Measurements from ENCODE around the gene GPR89B. TPM values are rescaled to one million over a fixed set of nuclear protein-coding genes. Genes with fewer than 3 reads are reported as not detected.

The GPR89B gene
- polyA plus RNA-seq, 1 donor (not counting 4 experiments of a cell fraction or from before 2014, with no cell fraction given), result 34.0 TPM

- Histone ChIP-seq H3K27ac (ENCODE audit: control insufficient read depth, insufficient read depth, low read length) (no peak overlapping the region), H3K4me3 (ENCODE audit: control insufficient read depth in 2 of 3, extremely low read depth in 1 of 3, insufficient read depth in 2 of 3, low read depth in 1 of 3, low read length in 3 of 3) (no peak overlapping the region)
- FAIRE-seq, result peak; percentile 41
These were observed 35.4 kb upstream of the GPR89B start for GRCh38 chr1:147892731-147893214.

DNA sequence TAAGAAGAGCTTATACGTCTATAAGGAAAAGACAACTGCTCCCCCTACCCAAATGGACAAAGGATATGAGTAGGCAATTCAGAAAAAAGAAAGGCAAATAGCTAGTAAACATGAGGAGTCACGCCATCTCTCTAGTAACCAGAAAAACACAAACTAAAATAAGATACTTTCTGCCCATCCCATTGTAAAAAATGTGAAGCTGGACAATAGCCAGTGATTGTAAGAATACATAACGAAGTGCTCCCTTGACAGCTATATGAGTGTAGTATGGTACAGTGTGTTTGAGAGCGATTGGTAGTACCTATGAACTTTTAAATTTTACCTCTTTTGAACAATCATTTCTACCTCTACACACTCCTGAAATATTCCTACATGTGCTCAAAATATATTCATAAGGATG is 33.1 kb upstream of the GPR89B start:
- H3K9me3 ChIP-seq (ENCODE audit: control insufficient read depth, low read depth, low read length), result no peaks in the 10 kb centered on the region
- no peak overlapping the region for H3K27ac ChIP-seq (ENCODE audit: control insufficient read depth, insufficient read depth, low read length)
- H2AFZ ChIP-seq (ENCODE audit: control insufficient read depth, low read length), result no peak overlapping the region
- H3K4me3 ChIP-seq (ENCODE audit: control insufficient read depth in 2 of 3, extremely low read depth in 1 of 3, insufficient read depth in 2 of 3, low read depth in 1 of 3, low read length in 3 of 3), result no peak overlapping the region
- DNase-seq (ENCODE audit: low read depth, low spot score) (no peak), FAIRE-seq (no peak)
- H3K79me2 ChIP-seq (ENCODE audit: control insufficient read depth, insufficient read depth, low read length), result no peaks in the 10 kb centered on the region
- dilution Hi-C loops (cut with MboI; ENCODE audit: extremely low pct_ligation_motif_present, low sequenced_read_pairs), result loop anchor here (25.0 kb wide), 1 partner anchor 158 kb away; no protein-coding TSS in a partner anchor
- no peak overlapping the region for H3K4me2 ChIP-seq (ENCODE audit: control insufficient read depth, extremely low read depth, insufficient read depth, low read depth, low read length)
- H3K9me1 ChIP-seq (ENCODE audit: control insufficient read depth, extremely low read depth, insufficient read depth, low read length), result no peaks in the 10 kb centered on the region
- H3K36me3 ChIP-seq (ENCODE audit: control insufficient read depth in 2 of 2, extremely low read depth in 1 of 2, insufficient read depth in 2 of 2, low read length in 2 of 2), result no peaks in the 10 kb centered on the region
- no peak overlapping the region for H3K9ac ChIP-seq (ENCODE audit: control insufficient read depth, extremely low read depth, insufficient read depth, low read length)
- no peaks in the 10 kb centered on the region for H3K27me3 ChIP-seq (ENCODE audit: control insufficient read depth, extremely low read depth, insufficient read depth, low read length)
- H4K20me1 ChIP-seq (ENCODE audit: control insufficient read depth, extremely low read depth, insufficient read depth, low read length), result no peaks in the 10 kb centered on the region
- peaks cover 8% of the 10 kb centered on the region for H3K4me1 ChIP-seq (ENCODE audit: control insufficient read depth, extremely low read depth, insufficient read depth, low read length)
- TF ChIP-seq, protein P1, sequence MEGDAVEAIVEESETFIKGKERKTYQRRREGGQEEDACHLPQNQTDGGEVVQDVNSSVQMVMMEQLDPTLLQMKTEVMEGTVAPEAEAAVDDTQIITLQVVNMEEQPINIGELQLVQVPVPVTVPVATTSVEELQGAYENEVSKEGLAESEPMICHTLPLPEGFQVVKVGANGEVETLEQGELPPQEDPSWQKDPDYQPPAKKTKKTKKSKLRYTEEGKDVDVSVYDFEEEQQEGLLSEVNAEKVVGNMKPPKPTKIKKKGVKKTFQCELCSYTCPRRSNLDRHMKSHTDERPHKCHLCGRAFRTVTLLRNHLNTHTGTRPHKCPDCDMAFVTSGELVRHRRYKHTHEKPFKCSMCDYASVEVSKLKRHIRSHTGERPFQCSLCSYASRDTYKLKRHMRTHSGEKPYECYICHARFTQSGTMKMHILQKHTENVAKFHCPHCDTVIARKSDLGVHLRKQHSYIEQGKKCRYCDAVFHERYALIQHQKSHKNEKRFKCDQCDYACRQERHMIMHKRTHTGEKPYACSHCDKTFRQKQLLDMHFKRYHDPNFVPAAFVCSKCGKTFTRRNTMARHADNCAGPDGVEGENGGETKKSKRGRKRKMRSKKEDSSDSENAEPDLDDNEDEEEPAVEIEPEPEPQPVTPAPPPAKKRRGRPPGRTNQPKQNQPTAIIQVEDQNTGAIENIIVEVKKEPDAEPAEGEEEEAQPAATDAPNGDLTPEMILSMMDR (optimal IDR thresholded peaks at IDR 0.05 in 1 of 3, IDR thresholded peaks at IDR 0.05 in 1 of 3, conservative IDR thresholded peaks at IDR 0.05 in 1 of 3; ENCODE audit: extremely low read depth in 1 of 3, insufficient read depth in 2 of 3, low read length in 3 of 3), result no peak
- TF ChIP-seq EZH2 (IDR thresholded peaks at IDR 0.05; ENCODE audit: low read length), result no peak

More at GRCh38 chr1:147892731-147893214, 35.4 kb upstream of the GPR89B start:
- H3K9me3 ChIP-seq (ENCODE audit: control insufficient read depth, low read depth, low read length), result no peaks in the 10 kb centered on the region
- H3K9me1 ChIP-seq (ENCODE audit: control insufficient read depth, extremely low read depth, insufficient read depth, low read length), result no peaks in the 10 kb centered on the region
- H3K79me2 ChIP-seq (ENCODE audit: control insufficient read depth, insufficient read depth, low read length), result no peaks in the 10 kb centered on the region
- dilution Hi-C loops (cut with MboI; ENCODE audit: extremely low pct_ligation_motif_present, low sequenced_read_pairs), result loop anchor here (25.0 kb wide), 1 partner anchor 155 kb away; no protein-coding TSS in a partner anchor
- H2AFZ ChIP-seq (ENCODE audit: control insufficient read depth, low read length), result no peak overlapping the region
- H4K20me1 ChIP-seq (ENCODE audit: control insufficient read depth, extremely low read depth, insufficient read depth, low read length), result no peaks in the 10 kb centered on the region
- no peaks in the 10 kb centered on the region for H3K36me3 ChIP-seq (ENCODE audit: control insufficient read depth in 2 of 2, extremely low read depth in 1 of 2, insufficient read depth in 2 of 2, low read length in 2 of 2)
- no peak overlapping the region for H3K4me2 ChIP-seq (ENCODE audit: control insufficient read depth, extremely low read depth, insufficient read depth, low read depth, low read length)
- H3K27me3 ChIP-seq (ENCODE audit: control insufficient read depth, extremely low read depth, insufficient read depth, low read length), result no peaks in the 10 kb centered on the region
- DNase-seq (ENCODE audit: low read depth, low spot score), result no peak
- TF ChIP-seq, protein P1 (optimal IDR thresholded peaks at IDR 0.05 in 1 of 3, IDR thresholded peaks at IDR 0.05 in 1 of 3, conservative IDR thresholded peaks at IDR 0.05 in 1 of 3; ENCODE audit: extremely low read depth in 1 of 3, insufficient read depth in 2 of 3, low read length in 3 of 3), result peak; percentile 83 to 94 (median 89)
- TF ChIP-seq EZH2 (IDR thresholded peaks at IDR 0.05; ENCODE audit: low read length), result no peak
- peaks cover 8% of the 10 kb centered on the region for H3K4me1 ChIP-seq (ENCODE audit: control insufficient read depth, extremely low read depth, insufficient read depth, low read length)
- H3K9ac ChIP-seq (ENCODE audit: control insufficient read depth, extremely low read depth, insufficient read depth, low read length), result no peak overlapping the region

Measured in keratinocyte (primary cell).